HCT116 (cell line): ENCODE results near the gene BCDIN3D. TPM values are rescaled to one million over a fixed set of nuclear protein-coding genes. Genes with fewer than 3 reads are reported as not detected.

Source experiments
- ATAC-seq: fragments of 200-7000 bp; cut with Tn5 transposase; 2 replicates; pipeline ENCODE4 v1.9.1; 2020; ENCODE audit warnings: mild to moderate bottlenecking, moderate library complexity
- BruUV-seq: library from RNA; stranded (reverse); fragments of 400-500 nt; replicated peaks from 2 replicates; lab custom pipeline; 2021; lab: Mats Ljungman, UMichigan
- CTCF ChIA-PET: fragments of 300-600 bp; sonication (Branson Sonifier 250); formaldehyde crosslinking; loops from one replicate; lab custom pipeline; 2021; ENCODE audit warnings: antibody characterized with exemption; lab: Charles Lee
- POLR2A ChIA-PET: fragments of 300-600, 350-600 bp; sonication (Branson Sonifier 250); formaldehyde crosslinking; loops from one replicate; lab custom pipeline; 2021; ENCODE audit warnings: antibody characterized with exemption; lab: Charles Lee
- RAD21 ChIA-PET, 2 experiments: fragments of 300-600 bp; sonication (Branson Sonifier 250); formaldehyde crosslinking; loops; one replicate each; lab custom pipeline; 2023; ENCODE audit warnings: low total read pairs in 2 of 2; ENCODE audit not compliant: uncharacterized antibody in 2 of 2, unreplicated experiment in 2 of 2, low non-redundant PET in 1 of 2; lab: Charles Lee
- DNase-seq: peaks from one replicate; pipeline ENCODE4 v3.0.0-alpha.2; 2010; ENCODE audit warnings: low read depth, low spot score
- H2AFZ ChIP-seq: fragments of 200-600 bp; shearing (Covaris generic), sonication (generic); 2 replicates; pipeline ENCODE4 v1.6.1; 2017; ENCODE audit warnings: low read depth, mixed run types, mixed read lengths, antibody characterized with exemption, low read length; ENCODE audit not compliant: poor library complexity, severe bottlenecking
- H3K27ac ChIP-seq: 2 replicates; pipeline ENCODE4 v1.5.1; 2012; ENCODE audit warnings: low read depth, low read length
- H3K27me3 ChIP-seq: fragments of 200-600 bp; sonication (generic); 2 replicates; pipeline ENCODE4 v1.6.1; 2016; ENCODE audit warnings: mixed run types, low read length, mixed read lengths; ENCODE audit not compliant: insufficient read depth
- H3K36me3 ChIP-seq, 2 experiments: fragments of 200-500 bp in 1 of 2; fragments of 200-600 bp in 1 of 2; sonication (Bioruptor generic) in 1 of 2; sonication (generic) in 1 of 2; 2 replicates each; pipeline versions ENCODE4 v1.5.1 to v1.6.1; 2014 to 2016; ENCODE audit warnings: low read length in 2 of 2, inconsistent platforms in 1 of 2, mixed read lengths in 1 of 2, mixed run types in 1 of 2; ENCODE audit not compliant: insufficient read depth in 2 of 2, control insufficient read depth in 1 of 2
- H3K4me1 ChIP-seq, 2 experiments: fragments of 200-600 bp in 1 of 2; sonication (generic) in 1 of 2; 2 replicates each; pipeline versions ENCODE4 v1.5.1 to v1.6.1; 2012 to 2017; ENCODE audit warnings: low read length in 2 of 2, inconsistent platforms in 1 of 2, mild to moderate bottlenecking in 1 of 2, mixed read lengths in 1 of 2, mixed run types in 1 of 2, moderate library complexity in 1 of 2; ENCODE audit not compliant: insufficient read depth in 2 of 2, control insufficient read depth in 1 of 2
- H3K4me2 ChIP-seq: fragments of 200-600 bp; sonication (generic); 2 replicates; pipeline ENCODE4 v1.6.1; 2017; ENCODE audit warnings: mixed run types, low read length, mixed read lengths
- H3K4me3 ChIP-seq, 2 experiments: fragments of 200-600 bp in 1 of 2; sonication (generic) in 1 of 2; replicated peaks in 1 of 2; 2 replicates each; pipeline ENCODE4 v1.5.1; 2011 to 2016; ENCODE audit warnings: low read length in 2 of 2, control low read depth in 1 of 2, low read depth in 1 of 2, mild to moderate bottlenecking in 1 of 2, mixed read lengths in 1 of 2, mixed run types in 1 of 2
- H3K79me2 ChIP-seq: fragments of 200-600 bp; sonication (generic); 2 replicates; pipeline ENCODE4 v1.6.1; 2017; ENCODE audit warnings: mild to moderate bottlenecking, mixed run types, low read length, moderate library complexity, mixed read lengths; ENCODE audit not compliant: insufficient read depth
- H3K9ac ChIP-seq: fragments of 200-600 bp; sonication (generic); 2 replicates; pipeline ENCODE4 v1.6.1; 2016; ENCODE audit warnings: low read length, mixed read lengths
- H3K9me2 ChIP-seq: fragments of 200-600 bp; sonication (generic), shearing (Covaris generic); 2 replicates; pipeline ENCODE4 v1.6.1; 2017; ENCODE audit warnings: mixed run types, mild to moderate bottlenecking, moderate library complexity; ENCODE audit not compliant: insufficient read depth
- H3K9me3 ChIP-seq, 2 experiments: fragments of 200-500 bp in 1 of 2; fragments of 200-600 bp in 1 of 2; sonication (Bioruptor generic) in 1 of 2; sonication (generic) in 1 of 2; 2 replicates each; pipeline ENCODE4 v1.6.1; 2014 to 2017; ENCODE audit warnings: low read length in 2 of 2, mixed read lengths in 2 of 2, inconsistent platforms in 1 of 2, low read depth in 1 of 2, mild to moderate bottlenecking in 1 of 2, mixed run types in 1 of 2, moderate library complexity in 1 of 2; ENCODE audit not compliant: control insufficient read depth in 1 of 2, insufficient read depth in 1 of 2
- H4K20me1 ChIP-seq: fragments of 200-600 bp; sonication (generic), shearing (Covaris generic); 2 replicates; pipeline ENCODE4 v1.6.1; 2017; ENCODE audit warnings: mixed run types, mild to moderate bottlenecking, moderate library complexity; ENCODE audit not compliant: insufficient read depth
- CBX3 ChIP-seq: IDR thresholded peaks from 2 replicates; pipeline ENCODE4 v1.6.1; 2012; ENCODE audit warnings: low read depth
- ELF1 ChIP-seq: IDR thresholded peaks from 2 replicates; pipeline ENCODE4 v1.6.1; 2012; ENCODE audit warnings: low read depth, borderline replicate concordance
- EZH2phosphoT487 ChIP-seq: fragments of 200-600 bp; IDR thresholded peaks from 2 replicates; pipeline ENCODE4 v1.6.1; 2018; ENCODE audit warnings: antibody characterized with exemption, borderline replicate concordance
- FOSL1 ChIP-seq: IDR thresholded peaks from 2 replicates; pipeline ENCODE4 v1.6.1; 2012; ENCODE audit warnings: low read depth
- MAX ChIP-seq: IDR thresholded peaks from 2 replicates; pipeline ENCODE4 v1.6.1; 2012
- RAD21 ChIP-seq: IDR thresholded peaks from 2 replicates; pipeline ENCODE4 v1.6.1; 2012; ENCODE audit warnings: low read depth, mild to moderate bottlenecking
- SP1 ChIP-seq: IDR thresholded peaks from 2 replicates; pipeline ENCODE4 v1.6.1; 2012; ENCODE audit warnings: low read depth
- ZBTB33 ChIP-seq: IDR thresholded peaks from 2 replicates; pipeline ENCODE4 v1.6.1; 2011; ENCODE audit warnings: mild to moderate bottlenecking, low read length, moderate library complexity; ENCODE audit not compliant: insufficient replicate concordance; ENCODE audit errors: extremely low read depth
- intact Hi-C: fragments of 100-400 bp; cut with micrococcal nuclease; formaldehyde crosslinking; loops from 2 replicates; pipeline ENCODE4 v1.10.0; 2022
- total RNA-seq: library from RNA; stranded (reverse); gene quantifications from one replicate; pipeline ENCODE4 v1.2.1, GENCODE V29; 2021; ENCODE audit not compliant: unreplicated experiment

BCDIN3D gene
- total RNA-seq, 1 experiment from 2014 or later = 5.7 TPM

GRCh38 chr12:49870501-49871262 lies 27.8 kb upstream of the BCDIN3D start:
- Histone ChIP-seq H3K4me2 (no peak overlapping the region), H3K36me3 (no peaks in the 10 kb centered on the region), H3K4me1 (peaks cover 0 to 11% of the 10 kb centered on the region in 2 experiments; a peak in 1 of 4 replicates), H3K27ac (no peak overlapping the region), H3K9me3 (no peaks in the 10 kb centered on the region)
- no TSS peak for BruUV-seq
- TF ChIP-seq ZBTB33 (no peak), SP1 (no peak), CBX3 (no peak), MAX (no peak), FOSL1 (no peak), ELF1 (no peak), EZH2phosphoT487 (no peak), RAD21 (no peak)
- TF ChIP-seq, all 23 proteins: peak for 0
- no peaks in the 10 kb centered on the region for H3K79me2 ChIP-seq
- intact Hi-C loops = no loop called here
- H3K9me2 ChIP-seq = no peaks in the 10 kb centered on the region
- H2AFZ ChIP-seq = no peak overlapping the region
- H3K27me3 ChIP-seq = no peaks in the 10 kb centered on the region
- no peak overlapping the region for H3K4me3 ChIP-seq
- ChIA-PET POLR2A (no interaction called here), RAD21 (interaction anchor here in 1 of 2 experiments (1.7 kb wide), 1 partner anchor 75 kb away, joined by 3 read pairs; no protein-coding TSS in a partner anchor), CTCF (interaction anchor here (1.1 kb wide), 1 partner anchor 186 kb away, joined by 4 read pairs; no protein-coding TSS in a partner anchor)
- H3K9ac ChIP-seq = no peak overlapping the region
- ATAC-seq (no peak), DNase-seq (no peak)
- H4K20me1 ChIP-seq = no peaks in the 10 kb centered on the region
